Astrocyte (in vitro differentiated cells and primary cell): ENCODE data around the gene PALLD.

ENCODE experiments used
- EZH2 ChIP-seq: IDR thresholded peaks from 2 replicates; pipeline ENCODE4 v1.6.1; 2012; ENCODE audit warnings: mild to moderate bottlenecking, low read length, inconsistent platforms; ENCODE audit not compliant: insufficient read depth
- TF ChIP-seq, protein P1 (sequence below): IDR thresholded peaks from 2 replicates; pipeline ENCODE4 v1.5.1; 2011; ENCODE audit warnings: low read depth, mild to moderate bottlenecking, inconsistent platforms, low read length, moderate library complexity; ENCODE audit not compliant: insufficient read depth

GRCh38 chr4:168736860-168737805 lies 240.3 kb downstream of the PALLD start:
- TF ChIP-seq, protein P1, sequence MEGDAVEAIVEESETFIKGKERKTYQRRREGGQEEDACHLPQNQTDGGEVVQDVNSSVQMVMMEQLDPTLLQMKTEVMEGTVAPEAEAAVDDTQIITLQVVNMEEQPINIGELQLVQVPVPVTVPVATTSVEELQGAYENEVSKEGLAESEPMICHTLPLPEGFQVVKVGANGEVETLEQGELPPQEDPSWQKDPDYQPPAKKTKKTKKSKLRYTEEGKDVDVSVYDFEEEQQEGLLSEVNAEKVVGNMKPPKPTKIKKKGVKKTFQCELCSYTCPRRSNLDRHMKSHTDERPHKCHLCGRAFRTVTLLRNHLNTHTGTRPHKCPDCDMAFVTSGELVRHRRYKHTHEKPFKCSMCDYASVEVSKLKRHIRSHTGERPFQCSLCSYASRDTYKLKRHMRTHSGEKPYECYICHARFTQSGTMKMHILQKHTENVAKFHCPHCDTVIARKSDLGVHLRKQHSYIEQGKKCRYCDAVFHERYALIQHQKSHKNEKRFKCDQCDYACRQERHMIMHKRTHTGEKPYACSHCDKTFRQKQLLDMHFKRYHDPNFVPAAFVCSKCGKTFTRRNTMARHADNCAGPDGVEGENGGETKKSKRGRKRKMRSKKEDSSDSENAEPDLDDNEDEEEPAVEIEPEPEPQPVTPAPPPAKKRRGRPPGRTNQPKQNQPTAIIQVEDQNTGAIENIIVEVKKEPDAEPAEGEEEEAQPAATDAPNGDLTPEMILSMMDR: no peak
- TF ChIP-seq EZH2: no peak
